ENCODE measurements around the gene HIVEP3. TPM values are rescaled to one million over a fixed set of nuclear protein-coding genes. Genes with fewer than 3 reads are reported as not detected.
A peak's percentile ranks its signal among the peaks of the same experiment; 100 is the strongest.

The HIVEP3 gene
- total RNA-seq, 1 experiment from 2014 or later, result 1.4 TPM

DNA sequence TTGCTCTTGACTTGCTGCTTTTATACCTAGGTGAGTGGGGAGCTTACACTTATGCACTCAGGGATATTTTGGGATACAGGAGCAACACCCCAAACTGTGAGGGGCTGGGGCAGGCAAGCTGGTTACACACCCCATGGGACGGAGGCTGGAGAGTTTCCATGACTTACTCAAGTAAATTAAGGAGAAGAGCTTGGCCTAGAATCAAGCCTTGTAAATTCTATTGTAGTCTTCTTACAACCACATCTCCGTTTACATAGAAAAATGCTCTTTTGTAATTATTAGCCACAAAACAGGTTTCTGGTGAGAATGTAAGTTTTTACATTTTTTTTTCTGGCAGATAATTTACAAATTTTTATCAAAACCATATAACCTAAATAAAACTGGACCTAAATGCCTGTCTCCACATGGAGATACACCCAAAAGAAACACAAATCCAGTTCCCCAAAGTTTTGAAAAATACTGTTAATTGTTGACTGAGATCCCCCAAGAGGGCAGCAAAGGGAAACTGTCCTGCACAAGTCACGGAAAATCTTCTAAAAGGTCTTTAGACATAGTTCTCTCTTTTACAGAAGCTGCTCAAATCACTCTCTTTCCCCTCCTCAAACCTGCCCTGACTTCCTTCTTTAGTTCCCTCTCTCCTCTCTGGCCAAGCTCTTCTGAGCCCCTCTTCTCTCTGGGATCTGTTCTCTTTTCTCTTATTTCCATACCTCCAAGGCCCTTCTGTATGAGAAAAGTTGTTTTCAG lies 134.0 kb downstream of the HIVEP3 start:
- H2AFZ ChIP-seq (ENCODE audit: low read length), result no peak overlapping the region
- H2BK15ac ChIP-seq (ENCODE audit: low read depth, low read length), result no peak overlapping the region
- H3K9me3 ChIP-seq (ENCODE audit: control insufficient read depth, low read depth, low read length), result no peaks in the 10 kb centered on the region
- no peak overlapping the region for H3T11ph ChIP-seq (ENCODE audit: low read length)
- no peak overlapping the region for H3K4me3 Mint-ChIP-seq
- no peaks in the 10 kb centered on the region; the same call in 1 of the 2 replicates for H3K27me3 Mint-ChIP-seq (ENCODE audit: low read depth)
- H3K9ac ChIP-seq (ENCODE audit: extremely low read depth, insufficient read length, low read length), result no peak overlapping the region
- H2BK12ac ChIP-seq (ENCODE audit: insufficient read length, low read depth, low read length), result no peak overlapping the region
- no peaks in the 10 kb centered on the region for H3K4me1 ChIP-seq (ENCODE audit: insufficient read depth, low read length)
- DNase-seq, result no peak
- H3K27ac ChIP-seq (ENCODE audit: insufficient read length, low read depth, low read length), result no peak overlapping the region
- no peaks in the 10 kb centered on the region; a peak in 2 of 7 replicates for H3K36me3 Mint-ChIP-seq (ENCODE audit: insufficient read depth in 1 of 3, low read depth in 3 of 3)
- no peak overlapping the region for H3K23ac ChIP-seq (ENCODE audit: insufficient read length, low read depth, low read length)
- H4K91ac ChIP-seq (ENCODE audit: insufficient read length, low read depth, low read length), result no peak overlapping the region
- H3K79me1 ChIP-seq (ENCODE audit: insufficient read depth, low read depth, low read length, poor library complexity, severe bottlenecking), result no peaks in the 10 kb centered on the region
- no peaks in the 10 kb centered on the region for H3K23me2 ChIP-seq (ENCODE audit: insufficient read length, low read depth, low read length, poor library complexity, severe bottlenecking)
- no peak overlapping the region for H4K8ac ChIP-seq (replicated peaks; ENCODE audit: insufficient read length, low read depth, low read length)
- H3K27me3 ChIP-seq (ENCODE audit: insufficient read depth, low read length), result no peaks in the 10 kb centered on the region
- H3K27ac Mint-ChIP-seq, result peak overlapping the region in 2 of 3 experiments; percentile 19 to 22; a peak in 1 of 7 replicates
- H2BK120ac ChIP-seq (ENCODE audit: low read depth, low read length, poor library complexity, severe bottlenecking), result no peak overlapping the region
- H2AK5ac ChIP-seq (ENCODE audit: insufficient read length, low read length), result no peak overlapping the region
- no peaks in the 10 kb centered on the region for H4K20me1 ChIP-seq (ENCODE audit: control insufficient read depth, insufficient read depth, insufficient read length)
- H3K4me1 Mint-ChIP-seq, result peaks cover 17 to 20% of the 10 kb centered on the region in 2 experiments
- no peak overlapping the region for H4K5ac ChIP-seq (ENCODE audit: insufficient read length, low read depth, low read length)
- no peak overlapping the region for H3K18ac ChIP-seq (ENCODE audit: insufficient read length, low read depth, low read length)
- H3K4me2 ChIP-seq (ENCODE audit: insufficient read depth, insufficient read length, low read length), result no peak overlapping the region
- no peak overlapping the region for H3K56ac ChIP-seq (ENCODE audit: insufficient read length, low read depth, low read length)
- no peak overlapping the region for H3K14ac ChIP-seq (ENCODE audit: insufficient read depth, low read length)
- no peak overlapping the region for H2BK5ac ChIP-seq (ENCODE audit: insufficient read length, low read length)
- H3K79me2 ChIP-seq (ENCODE audit: insufficient read depth, low read length), result no peaks in the 10 kb centered on the region
- peaks cover 0 to 5% of the 10 kb centered on the region in 2 experiments; a peak in 2 of 5 replicates for H3K9me3 Mint-ChIP-seq
- H2BK20ac ChIP-seq (ENCODE audit: low read depth, low read length, poor library complexity, severe bottlenecking), result no peak overlapping the region
- WGBS (ENCODE audit: extremely low coverage, insufficient read length, low lambda C conversion rate), result no CpG with 5 or more reads among the region's 3 CpGs
- H3K4ac ChIP-seq (ENCODE audit: low read depth, low read length), result no peak overlapping the region
- TF ChIP-seq, protein P1, sequence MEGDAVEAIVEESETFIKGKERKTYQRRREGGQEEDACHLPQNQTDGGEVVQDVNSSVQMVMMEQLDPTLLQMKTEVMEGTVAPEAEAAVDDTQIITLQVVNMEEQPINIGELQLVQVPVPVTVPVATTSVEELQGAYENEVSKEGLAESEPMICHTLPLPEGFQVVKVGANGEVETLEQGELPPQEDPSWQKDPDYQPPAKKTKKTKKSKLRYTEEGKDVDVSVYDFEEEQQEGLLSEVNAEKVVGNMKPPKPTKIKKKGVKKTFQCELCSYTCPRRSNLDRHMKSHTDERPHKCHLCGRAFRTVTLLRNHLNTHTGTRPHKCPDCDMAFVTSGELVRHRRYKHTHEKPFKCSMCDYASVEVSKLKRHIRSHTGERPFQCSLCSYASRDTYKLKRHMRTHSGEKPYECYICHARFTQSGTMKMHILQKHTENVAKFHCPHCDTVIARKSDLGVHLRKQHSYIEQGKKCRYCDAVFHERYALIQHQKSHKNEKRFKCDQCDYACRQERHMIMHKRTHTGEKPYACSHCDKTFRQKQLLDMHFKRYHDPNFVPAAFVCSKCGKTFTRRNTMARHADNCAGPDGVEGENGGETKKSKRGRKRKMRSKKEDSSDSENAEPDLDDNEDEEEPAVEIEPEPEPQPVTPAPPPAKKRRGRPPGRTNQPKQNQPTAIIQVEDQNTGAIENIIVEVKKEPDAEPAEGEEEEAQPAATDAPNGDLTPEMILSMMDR (conservative IDR thresholded peaks at IDR 0.05), result no peak

All from H9 (cell line).